ENCODE measurements around the gene PLBD2.

The PLBD2 gene

GRCh38 chr12:113359133-113359938 lies 949 bp downstream of the PLBD2 start:
- Histone ChIP-seq H3K4me1 (ENCODE audit: insufficient read depth, low read length) (peaks cover 23% of the 10 kb centered on the region), H3K4me2 (ENCODE audit: insufficient read depth, low read length) (peak overlapping the region; percentile 77), H3K27me3 (ENCODE audit: insufficient read depth, low read length, poor library complexity) (no peaks in the 10 kb centered on the region), H3K9me3 (ENCODE audit: insufficient read depth, low read length, severe bottlenecking) (no peaks in the 10 kb centered on the region), H3K36me3 (ENCODE audit: insufficient read depth, low read length) (no peaks in the 10 kb centered on the region), H3K79me2 (ENCODE audit: insufficient read depth, low read length) (no peaks in the 10 kb centered on the region), H4K20me1 (ENCODE audit: insufficient read depth, low read length) (no peaks in the 10 kb centered on the region), H3K4me3 (ENCODE audit: low read depth in 1 of 2, low read length in 2 of 2) (peak overlapping the region in 1 of 2 experiments; percentile 58; a peak in 2 of 4 replicates), H3K9ac (ENCODE audit: low read depth, low read length) (peak overlapping the region; percentile 49; the same call in 1 of the 2 replicates), H2AFZ (ENCODE audit: low read depth, low read length) (peak overlapping the region; percentile 63; the same call in 1 of the 2 replicates), H3K27ac (ENCODE audit: low read length) (peak overlapping the region; percentile 9; the same call in 1 of the 2 replicates)
- TF ChIP-seq CTCF (IDR thresholded peaks at IDR 0.05; ENCODE audit: borderline replicate concordance, extremely low read depth, low read length, poor library complexity, severe bottlenecking) (no peak), EZH2 (IDR thresholded peaks at IDR 0.05; ENCODE audit: borderline replicate concordance, low read depth, low read length, severe bottlenecking) (no peak)
- no peak for DNase-seq
- ATAC-seq (ENCODE audit: insufficient read depth, low read depth), result no peak

GRCh38 chr12:113359939-113360748 lies 1.8 kb downstream of the PLBD2 start:
- peaks cover 23% of the 10 kb centered on the region for H3K4me1 ChIP-seq (ENCODE audit: insufficient read depth, low read length)
- ATAC-seq (ENCODE audit: insufficient read depth, low read depth) (no peak), DNase-seq (no peak)
- no peak overlapping the region for H3K27ac ChIP-seq (ENCODE audit: low read length)
- H3K4me2 ChIP-seq (ENCODE audit: insufficient read depth, low read length), result peak overlapping the region; percentile 77; the same call in 1 of the 2 replicates
- no peaks in the 10 kb centered on the region for H3K27me3 ChIP-seq (ENCODE audit: insufficient read depth, low read length, poor library complexity)
- no peak overlapping the region for H2AFZ ChIP-seq (ENCODE audit: low read depth, low read length)
- H4K20me1 ChIP-seq (ENCODE audit: insufficient read depth, low read length), result no peaks in the 10 kb centered on the region
- no peak for TF ChIP-seq CTCF (IDR thresholded peaks at IDR 0.05; ENCODE audit: borderline replicate concordance, extremely low read depth, low read length, poor library complexity, severe bottlenecking)
- no peak for TF ChIP-seq EZH2 (IDR thresholded peaks at IDR 0.05; ENCODE audit: borderline replicate concordance, low read depth, low read length, severe bottlenecking)
- H3K36me3 ChIP-seq (ENCODE audit: insufficient read depth, low read length), result no peaks in the 10 kb centered on the region
- H3K4me3 ChIP-seq (ENCODE audit: low read depth in 1 of 2, low read length in 2 of 2), result no peak overlapping the region
- H3K9ac ChIP-seq (ENCODE audit: low read depth, low read length), result no peak overlapping the region
- H3K9me3 ChIP-seq (ENCODE audit: insufficient read depth, low read length, severe bottlenecking), result no peaks in the 10 kb centered on the region
- H3K79me2 ChIP-seq (ENCODE audit: insufficient read depth, low read length), result no peaks in the 10 kb centered on the region

GRCh38 chr12:113361574-113362370 lies 3.4 kb downstream of the PLBD2 start:
- Histone ChIP-seq H4K20me1 (ENCODE audit: insufficient read depth, low read length) (no peaks in the 10 kb centered on the region), H3K9me3 (ENCODE audit: insufficient read depth, low read length, severe bottlenecking) (no peaks in the 10 kb centered on the region), H3K9ac (ENCODE audit: low read depth, low read length) (no peak overlapping the region), H3K27me3 (ENCODE audit: insufficient read depth, low read length, poor library complexity) (no peaks in the 10 kb centered on the region), H3K4me2 (ENCODE audit: insufficient read depth, low read length) (no peak overlapping the region), H3K79me2 (ENCODE audit: insufficient read depth, low read length) (no peaks in the 10 kb centered on the region), H3K27ac (ENCODE audit: low read length) (no peak overlapping the region), H3K36me3 (ENCODE audit: insufficient read depth, low read length) (no peaks in the 10 kb centered on the region), H2AFZ (ENCODE audit: low read depth, low read length) (no peak overlapping the region), H3K4me3 (ENCODE audit: low read depth in 1 of 2, low read length in 2 of 2) (no peak overlapping the region), H3K4me1 (ENCODE audit: insufficient read depth, low read length) (peaks cover 23% of the 10 kb centered on the region)
- DNase-seq (no peak), ATAC-seq (ENCODE audit: insufficient read depth, low read depth) (no peak)
- no peak for TF ChIP-seq CTCF (IDR thresholded peaks at IDR 0.05; ENCODE audit: borderline replicate concordance, extremely low read depth, low read length, poor library complexity, severe bottlenecking)
- TF ChIP-seq EZH2 (IDR thresholded peaks at IDR 0.05; ENCODE audit: borderline replicate concordance, low read depth, low read length, severe bottlenecking), result no peak
